Keratinocyte (primary cell): ENCODE measurements around the gene ITPR1.

Experiments
- EZH2 ChIP-seq: IDR thresholded peaks from one replicate; pipeline ENCODE4 v1.6.1; 2012; ENCODE audit warnings: inconsistent platforms, mild to moderate bottlenecking, low read length, moderate library complexity
- TF ChIP-seq, protein P1 (sequence below), 3 experiments: IDR thresholded peaks in 1 of 3; conservative IDR thresholded peaks in 1 of 3; optimal IDR thresholded peaks in 1 of 3; 2 replicates in 2 of 3; 3 replicates in 1 of 3; pipeline versions ENCODE3 to v1.5.1; 2011; ENCODE audit warnings: low read length in 3 of 3, mild to moderate bottlenecking in 3 of 3, moderate library complexity in 2 of 3, control low read depth in 1 of 3, inconsistent platforms in 1 of 3; ENCODE audit not compliant: insufficient read depth in 2 of 3; ENCODE audit errors: extremely low read depth in 1 of 3

- TF ChIP-seq, protein P1, sequence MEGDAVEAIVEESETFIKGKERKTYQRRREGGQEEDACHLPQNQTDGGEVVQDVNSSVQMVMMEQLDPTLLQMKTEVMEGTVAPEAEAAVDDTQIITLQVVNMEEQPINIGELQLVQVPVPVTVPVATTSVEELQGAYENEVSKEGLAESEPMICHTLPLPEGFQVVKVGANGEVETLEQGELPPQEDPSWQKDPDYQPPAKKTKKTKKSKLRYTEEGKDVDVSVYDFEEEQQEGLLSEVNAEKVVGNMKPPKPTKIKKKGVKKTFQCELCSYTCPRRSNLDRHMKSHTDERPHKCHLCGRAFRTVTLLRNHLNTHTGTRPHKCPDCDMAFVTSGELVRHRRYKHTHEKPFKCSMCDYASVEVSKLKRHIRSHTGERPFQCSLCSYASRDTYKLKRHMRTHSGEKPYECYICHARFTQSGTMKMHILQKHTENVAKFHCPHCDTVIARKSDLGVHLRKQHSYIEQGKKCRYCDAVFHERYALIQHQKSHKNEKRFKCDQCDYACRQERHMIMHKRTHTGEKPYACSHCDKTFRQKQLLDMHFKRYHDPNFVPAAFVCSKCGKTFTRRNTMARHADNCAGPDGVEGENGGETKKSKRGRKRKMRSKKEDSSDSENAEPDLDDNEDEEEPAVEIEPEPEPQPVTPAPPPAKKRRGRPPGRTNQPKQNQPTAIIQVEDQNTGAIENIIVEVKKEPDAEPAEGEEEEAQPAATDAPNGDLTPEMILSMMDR (optimal IDR thresholded peaks at IDR 0.05 in 1 of 3, IDR thresholded peaks at IDR 0.05 in 1 of 3, conservative IDR thresholded peaks at IDR 0.05 in 1 of 3; ENCODE audit: extremely low read depth in 1 of 3, insufficient read depth in 2 of 3, low read length in 3 of 3) = no peak
- TF ChIP-seq EZH2 = no peak
Observed at GRCh38 chr3:4684976-4685375, 191.8 kb downstream of the ITPR1 start.
